Measurements from ENCODE around the gene GPRC5B. TPM values are rescaled to one million over a fixed set of nuclear protein-coding genes. Genes with fewer than 3 reads are reported as not detected.

Gene GPRC5B
- total RNA-seq, 1 donor from 2014 or later, result 140 TPM

DNA sequence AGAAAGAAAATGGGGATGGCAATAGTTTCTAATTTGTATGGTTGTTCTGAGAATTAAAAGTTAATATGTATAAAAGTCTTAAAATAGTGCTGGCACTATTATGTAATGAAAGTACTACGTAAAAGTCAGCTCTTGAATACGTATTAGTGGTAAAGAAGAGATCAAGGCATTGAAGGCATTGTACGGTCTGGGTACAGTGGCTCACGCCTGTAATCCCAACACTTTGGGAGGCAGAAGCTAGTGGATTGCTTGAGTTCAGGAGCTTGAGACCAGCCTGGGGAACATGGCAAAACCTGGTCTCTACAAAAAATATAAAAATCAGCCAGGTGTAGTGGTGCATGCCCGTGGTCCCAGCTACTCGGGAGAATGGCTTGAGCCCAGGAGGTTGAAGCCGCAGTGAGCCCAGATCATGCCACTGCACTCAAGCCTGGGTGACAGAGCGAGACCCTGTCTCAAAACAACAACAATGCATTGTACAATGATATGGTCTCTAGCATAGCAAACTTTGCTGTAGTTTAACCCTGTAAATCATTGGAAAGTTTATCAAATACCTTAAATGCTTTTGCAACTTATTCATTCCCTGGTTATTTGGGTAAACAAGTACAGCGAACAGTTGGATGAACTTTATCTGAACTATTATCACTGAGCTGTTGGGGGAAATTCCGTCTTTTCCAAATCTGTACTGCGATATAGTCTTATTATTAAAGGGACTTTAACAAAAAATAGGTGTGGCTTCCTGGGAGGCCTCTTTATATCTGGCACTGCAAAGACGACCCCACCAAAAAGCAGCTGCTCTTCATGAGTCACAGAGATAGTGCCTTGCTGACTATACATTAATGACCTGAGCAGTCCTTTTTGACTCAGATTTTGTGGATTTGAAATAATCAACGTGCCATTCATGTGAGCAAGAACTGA is 73.6 kb downstream of the GPRC5B start:
- TF ChIP-seq, protein P1, sequence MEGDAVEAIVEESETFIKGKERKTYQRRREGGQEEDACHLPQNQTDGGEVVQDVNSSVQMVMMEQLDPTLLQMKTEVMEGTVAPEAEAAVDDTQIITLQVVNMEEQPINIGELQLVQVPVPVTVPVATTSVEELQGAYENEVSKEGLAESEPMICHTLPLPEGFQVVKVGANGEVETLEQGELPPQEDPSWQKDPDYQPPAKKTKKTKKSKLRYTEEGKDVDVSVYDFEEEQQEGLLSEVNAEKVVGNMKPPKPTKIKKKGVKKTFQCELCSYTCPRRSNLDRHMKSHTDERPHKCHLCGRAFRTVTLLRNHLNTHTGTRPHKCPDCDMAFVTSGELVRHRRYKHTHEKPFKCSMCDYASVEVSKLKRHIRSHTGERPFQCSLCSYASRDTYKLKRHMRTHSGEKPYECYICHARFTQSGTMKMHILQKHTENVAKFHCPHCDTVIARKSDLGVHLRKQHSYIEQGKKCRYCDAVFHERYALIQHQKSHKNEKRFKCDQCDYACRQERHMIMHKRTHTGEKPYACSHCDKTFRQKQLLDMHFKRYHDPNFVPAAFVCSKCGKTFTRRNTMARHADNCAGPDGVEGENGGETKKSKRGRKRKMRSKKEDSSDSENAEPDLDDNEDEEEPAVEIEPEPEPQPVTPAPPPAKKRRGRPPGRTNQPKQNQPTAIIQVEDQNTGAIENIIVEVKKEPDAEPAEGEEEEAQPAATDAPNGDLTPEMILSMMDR (IDR thresholded peaks at IDR 0.05; ENCODE audit: unreplicated experiment), result no peak
- Mint-ChIP-seq H3K4me3 (ENCODE audit: unreplicated experiment) (no peak overlapping the region), H3K27ac (ENCODE audit: unreplicated experiment) (no peak overlapping the region), H3K36me3 (ENCODE audit: low read depth, unreplicated experiment) (peaks cover 8% of the 10 kb centered on the region), H3K27me3 (ENCODE audit: unreplicated experiment) (no peaks in the 10 kb centered on the region), H3K4me1 (ENCODE audit: unreplicated experiment) (no peaks in the 10 kb centered on the region), H3K9me3 (ENCODE audit: unreplicated experiment) (peaks cover 9% of the 10 kb centered on the region)
- no peak for DNase-seq (ENCODE audit: low spot score)

DNA sequence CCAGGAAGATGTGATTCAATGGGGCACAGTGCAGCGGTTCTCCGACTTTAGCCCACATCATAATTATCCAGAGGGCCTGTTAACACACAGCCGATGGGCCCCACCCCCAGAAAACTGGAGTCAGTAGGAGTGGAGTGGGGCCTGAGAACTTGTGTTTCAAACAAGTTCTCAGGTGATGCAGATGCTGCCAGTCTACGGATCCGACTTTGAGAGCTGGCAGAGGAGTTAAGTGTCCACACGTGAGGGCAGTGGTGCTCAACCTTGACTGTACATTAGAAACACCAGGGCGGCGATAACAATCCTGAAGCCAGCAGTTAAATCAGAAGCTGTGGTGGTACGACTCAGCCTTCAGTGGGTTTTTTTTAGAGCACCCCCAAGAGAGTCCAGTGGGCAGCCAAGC is 75.0 kb downstream of the GPRC5B start:
- no peak for DNase-seq (ENCODE audit: low spot score)
- no peak overlapping the region for H3K4me3 Mint-ChIP-seq (ENCODE audit: unreplicated experiment)
- peaks cover 22% of the 10 kb centered on the region for H3K36me3 Mint-ChIP-seq (ENCODE audit: low read depth, unreplicated experiment)
- H3K27ac Mint-ChIP-seq (ENCODE audit: unreplicated experiment), result no peak overlapping the region
- peaks cover 13% of the 10 kb centered on the region for H3K4me1 Mint-ChIP-seq (ENCODE audit: unreplicated experiment)
- H3K9me3 Mint-ChIP-seq (ENCODE audit: unreplicated experiment), result peaks cover 23% of the 10 kb centered on the region
- TF ChIP-seq, protein P1 (IDR thresholded peaks at IDR 0.05; ENCODE audit: unreplicated experiment), result no peak
- peaks cover 3% of the 10 kb centered on the region for H3K27me3 Mint-ChIP-seq (ENCODE audit: unreplicated experiment)

DNA sequence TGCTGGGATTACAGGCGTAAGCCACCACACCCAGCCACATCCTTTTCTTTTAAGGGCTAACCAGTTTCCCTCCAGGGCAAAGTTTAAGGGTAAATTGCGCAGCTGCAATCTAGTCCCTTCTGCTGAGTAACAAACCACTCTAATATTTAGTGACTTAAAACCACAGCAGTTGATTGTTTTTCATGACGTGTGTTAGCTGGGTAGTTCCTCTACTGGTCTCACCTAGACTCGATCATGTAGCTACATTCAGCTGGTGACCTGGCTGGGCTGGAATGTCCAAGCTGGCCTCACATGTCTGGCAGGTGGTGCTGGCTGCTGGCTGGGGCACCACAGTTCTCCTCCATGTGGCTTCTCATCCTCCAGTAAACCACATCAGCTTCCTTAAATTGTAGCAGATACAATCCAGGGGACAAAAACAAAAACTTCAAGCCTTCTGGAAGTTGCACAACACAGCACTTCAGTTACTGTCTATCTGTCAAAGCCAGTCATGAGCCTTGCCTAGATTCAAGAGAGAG is 75.5 kb downstream of the GPRC5B start:
- no peak for DNase-seq (ENCODE audit: low spot score)
- Mint-ChIP-seq H3K4me3 (ENCODE audit: unreplicated experiment) (no peak overlapping the region), H3K27me3 (ENCODE audit: unreplicated experiment) (peaks cover 3% of the 10 kb centered on the region), H3K4me1 (ENCODE audit: unreplicated experiment) (peaks cover 18% of the 10 kb centered on the region), H3K36me3 (ENCODE audit: low read depth, unreplicated experiment) (peaks cover 23% of the 10 kb centered on the region), H3K9me3 (ENCODE audit: unreplicated experiment) (peaks cover 25% of the 10 kb centered on the region), H3K27ac (ENCODE audit: unreplicated experiment) (no peak overlapping the region)
- TF ChIP-seq, protein P1 (IDR thresholded peaks at IDR 0.05; ENCODE audit: unreplicated experiment), result no peak

DNA sequence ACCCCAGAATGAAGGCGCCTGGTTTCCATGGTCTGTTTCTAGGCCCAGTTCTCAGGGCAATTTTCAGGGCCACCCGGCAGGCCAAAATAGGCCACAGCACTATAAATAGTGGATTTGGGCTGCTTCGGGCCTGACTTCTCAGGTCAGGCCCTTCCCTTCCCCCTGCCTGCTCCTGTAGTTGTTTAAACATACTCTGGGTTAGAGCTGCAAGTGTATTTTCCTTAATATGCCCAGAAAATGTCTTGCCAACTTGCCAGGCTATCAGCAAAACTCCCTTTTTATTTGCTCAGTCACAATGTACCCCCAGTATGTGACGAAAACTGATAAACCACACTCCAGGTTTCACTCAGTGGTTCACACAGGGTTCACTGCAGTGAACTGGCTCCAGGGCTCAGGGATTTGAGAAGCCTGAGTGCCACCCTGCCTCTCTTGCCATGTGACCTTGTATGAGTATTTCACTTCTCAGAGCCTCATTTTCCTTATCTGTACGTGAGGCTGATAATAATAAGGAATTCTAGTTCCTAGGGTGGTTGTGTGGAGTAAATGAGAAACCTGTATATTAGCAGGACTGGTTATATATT is 76.5 kb downstream of the GPRC5B start:
- TF ChIP-seq, protein P1 (IDR thresholded peaks at IDR 0.05; ENCODE audit: unreplicated experiment), result no peak
- Mint-ChIP-seq H3K9me3 (ENCODE audit: unreplicated experiment) (peaks cover 23% of the 10 kb centered on the region), H3K27me3 (ENCODE audit: unreplicated experiment) (peaks cover 3% of the 10 kb centered on the region), H3K36me3 (ENCODE audit: low read depth, unreplicated experiment) (peaks cover 19% of the 10 kb centered on the region), H3K4me3 (ENCODE audit: unreplicated experiment) (no peak overlapping the region), H3K4me1 (ENCODE audit: unreplicated experiment) (peaks cover 26% of the 10 kb centered on the region), H3K27ac (ENCODE audit: unreplicated experiment) (peak overlapping the region; percentile 36)
- no peak for DNase-seq (ENCODE audit: low spot score)

Other genes starting within 250 kb of the GPRC5B start
- gene KNOP1, start 166.6 kb downstream of the GPRC5B start, total RNA-seq (ENCODE audit: unreplicated experiment), result 36.6 TPM
- 18.6 TPM for gene IQCK, start 166.6 kb downstream of the GPRC5B start, total RNA-seq (ENCODE audit: unreplicated experiment)
- gene GPR139, start 189.0 kb upstream of the GPRC5B start, total RNA-seq (ENCODE audit: unreplicated experiment), result not detected